Neural progenitor cell (in vitro differentiated cells): ENCODE data around the gene CLDN7. TPM values are rescaled to one million over a fixed set of nuclear protein-coding genes. Genes with fewer than 3 reads are reported as not detected.

ENCODE experiments used
- DNase-seq: peaks from one replicate; pipeline ENCODE4 v3.0.0-alpha.2; 2016; ENCODE audit warnings: low spot score
- H2AFZ ChIP-seq: fragments of 200-600 bp; sonication (generic); replicated peaks from 2 replicates; pipeline ENCODE4 v1.6.1; 2016; ENCODE audit warnings: antibody characterized with exemption
- H3F3A ChIP-seq: fragments of 200-600 bp; sonication (generic); 2 replicates; pipeline ENCODE4 v1.6.1; 2016; ENCODE audit warnings: antibody characterized with exemption, low read depth
- H3K27ac ChIP-seq: fragments of 200-600 bp; sonication (generic); 2 replicates; pipeline ENCODE4 v1.5.1; 2016; ENCODE audit warnings: mild to moderate bottlenecking
- H3K27me3 ChIP-seq: fragments of 200-600 bp; sonication (generic); 2 replicates; pipeline ENCODE4 v1.6.1; 2016; ENCODE audit warnings: mild to moderate bottlenecking, moderate library complexity
- H3K36me3 ChIP-seq: fragments of 200-600 bp; sonication (generic); 2 replicates; pipeline ENCODE4 v1.5.1; 2016
- H3K4me1 ChIP-seq: fragments of 200-600 bp; sonication (generic); 2 replicates; pipeline ENCODE4 v1.6.1; 2016; ENCODE audit warnings: mixed run types
- H3K4me2 ChIP-seq: fragments of 200-600 bp; sonication (generic); 2 replicates; pipeline ENCODE4 v1.6.1; 2016
- H3K4me3 ChIP-seq: fragments of 200-600 bp; sonication (generic); 2 replicates; pipeline ENCODE4 v1.5.1; 2016
- H3K79me2 ChIP-seq: fragments of 200-600 bp; sonication (generic); 2 replicates; pipeline ENCODE4 v1.6.1; 2016; ENCODE audit warnings: low read depth
- H3K9ac ChIP-seq: fragments of 200-600 bp; sonication (generic); 2 replicates; pipeline ENCODE4 v1.6.1; 2016
- H3K9me3 ChIP-seq: fragments of 200-600 bp; sonication (generic); 2 replicates; pipeline ENCODE4 v1.5.1; 2016; ENCODE audit warnings: low read depth
- H4K20me1 ChIP-seq: fragments of 200-600 bp; sonication (generic); 2 replicates; pipeline ENCODE4 v1.6.1; 2016; ENCODE audit warnings: low read depth
- H3K27ac Mint-ChIP-seq: 3 replicates; pipeline ENCODE4 v1.8.0; 2021; ENCODE audit warnings: mixed read lengths
- H3K27me3 Mint-ChIP-seq: 2 replicates; pipeline ENCODE4 v1.8.0; 2022; ENCODE audit warnings: low read depth, mild to moderate bottlenecking, inconsistent platforms, moderate library complexity, mixed read lengths; ENCODE audit not compliant: insufficient read depth
- H3K36me3 Mint-ChIP-seq: 3 replicates; pipeline ENCODE4 v1.8.0; 2021; ENCODE audit warnings: mixed read lengths
- H3K4me1 Mint-ChIP-seq: 3 replicates; pipeline ENCODE4 v1.8.0; 2021; ENCODE audit warnings: mixed read lengths
- H3K4me3 Mint-ChIP-seq: 3 replicates; pipeline ENCODE4 v1.8.0; 2021; ENCODE audit warnings: mild to moderate bottlenecking, moderate library complexity, mixed read lengths
- H3K9me3 Mint-ChIP-seq: 3 replicates; pipeline ENCODE4 v1.8.0; 2020; ENCODE audit warnings: mixed read lengths
- CTCF ChIP-seq: fragments of 200-600 bp; sonication (generic); IDR thresholded peaks from 2 replicates; pipeline ENCODE4 v1.5.1; 2017; ENCODE audit warnings: antibody characterized with exemption, mild to moderate bottlenecking
- EZH2 ChIP-seq: fragments of 200-600 bp; sonication (generic); IDR thresholded peaks from 2 replicates; pipeline ENCODE4 v1.6.1; 2017; ENCODE audit warnings: antibody characterized with exemption, mild to moderate bottlenecking, moderate library complexity
- EZH2phosphoT487 ChIP-seq: fragments of 200-600 bp; sonication (generic); IDR thresholded peaks from 2 replicates; pipeline ENCODE4 v1.6.1; 2017; ENCODE audit warnings: antibody characterized with exemption
- total RNA-seq: library from RNA; depleted of rRNA; stranded (reverse); fragments of >200 nt; gene quantifications from 2 replicates; pipeline ENCODE4 v1.2.3, GENCODE V29; 2015; ENCODE audit warnings: low replicate concordance

Gene CLDN7
- total RNA-seq: 0.32 and 1.3 TPM in 2 replicates

GRCh38 chr17:7262192-7262934 lies at the start of gene CLDN7:
Gene CLDN7, minus strand, starts transcription at chr17:7262478. Its CDS starts 435 bp downstream, at chr17:7262043.
- Histone ChIP-seq H3K9ac (no peak within 1 kb of the TSS), H3K27ac (no peak within 1 kb of the TSS), H4K20me1 (peaks cover 11% of the 10 kb centered on the region), H3K4me3 (peak within 1 kb of the TSS; percentile 41), H3K4me1 (peaks cover 14% of the 10 kb centered on the region), H2AFZ (peak within 1 kb of the TSS; percentile 86), H3F3A (peaks cover 32% of the 10 kb centered on the region), H3K4me2 (peak within 1 kb of the TSS; percentile 79), H3K36me3 (no peaks in the 10 kb centered on the region), H3K79me2 (no peaks in the 10 kb centered on the region), H3K27me3 (peaks cover 49% of the 10 kb centered on the region), H3K9me3 (no peaks in the 10 kb centered on the region)
- peaks cover 8% of the 10 kb centered on the region for H3K4me1 Mint-ChIP-seq
- H3K4me3 Mint-ChIP-seq: peak within 1 kb of the TSS; percentile 71
- peak; percentile 37 for DNase-seq
- H3K36me3 Mint-ChIP-seq: peaks cover 13% of the 10 kb centered on the region
- H3K27me3 Mint-ChIP-seq: peaks cover 51% of the 10 kb centered on the region
- TF ChIP-seq EZH2phosphoT487 (peak; percentile 97), CTCF (no peak), EZH2 (peak; percentile 97)
- H3K27ac Mint-ChIP-seq: no peak within 1 kb of the TSS
- H3K9me3 Mint-ChIP-seq: no peaks in the 10 kb centered on the region

GRCh38 chr17:7311110-7311705 lies 48.9 kb upstream of the CLDN7 start:
- peaks cover 65% of the 10 kb centered on the region for H4K20me1 ChIP-seq

GRCh38 chr17:7309628-7310027 lies 47.4 kb upstream of the CLDN7 start:
- Mint-ChIP-seq H3K9me3 (no peaks in the 10 kb centered on the region), H3K4me3 (peak overlapping the region; percentile 93), H3K4me1 (peaks cover 47% of the 10 kb centered on the region), H3K27me3 (peaks cover 13% of the 10 kb centered on the region), H3K36me3 (peaks cover 30% of the 10 kb centered on the region), H3K27ac (no peak overlapping the region)
- TF ChIP-seq EZH2phosphoT487: no peak
- no peak for TF ChIP-seq CTCF
- TF ChIP-seq EZH2: no peak
- H4K20me1 ChIP-seq: peaks cover 62% of the 10 kb centered on the region
- H3K9me3 ChIP-seq: no peaks in the 10 kb centered on the region
- no peak for DNase-seq
- peaks cover 80% of the 10 kb centered on the region for H3F3A ChIP-seq
- H2AFZ ChIP-seq: no peak overlapping the region
- H3K4me3 ChIP-seq: peak overlapping the region; percentile 83
- H3K9ac ChIP-seq: no peak overlapping the region
- no peaks in the 10 kb centered on the region for H3K27me3 ChIP-seq
- peaks cover 12% of the 10 kb centered on the region for H3K4me1 ChIP-seq
- H3K79me2 ChIP-seq: peaks cover 60% of the 10 kb centered on the region
- peak overlapping the region; percentile 93 for H3K4me2 ChIP-seq
- H3K36me3 ChIP-seq: peaks cover 4% of the 10 kb centered on the region
- no peak overlapping the region for H3K27ac ChIP-seq

More at GRCh38 chr17:7311110-7311705, 48.9 kb upstream of the CLDN7 start:
- Histone ChIP-seq H3K4me2 (no peak overlapping the region), H3K79me2 (peaks cover 63% of the 10 kb centered on the region), H3K9me3 (no peaks in the 10 kb centered on the region), H3K4me3 (no peak overlapping the region), H3F3A (peaks cover 83% of the 10 kb centered on the region), H3K27me3 (no peaks in the 10 kb centered on the region), H3K4me1 (peaks cover 12% of the 10 kb centered on the region), H3K9ac (no peak overlapping the region), H3K36me3 (peaks cover 4% of the 10 kb centered on the region), H3K27ac (no peak overlapping the region), H2AFZ (no peak overlapping the region)
- Mint-ChIP-seq H3K27me3 (peaks cover 13% of the 10 kb centered on the region), H3K4me1 (peaks cover 47% of the 10 kb centered on the region), H3K36me3 (peaks cover 30% of the 10 kb centered on the region), H3K4me3 (peak overlapping the region; percentile 78), H3K27ac (no peak overlapping the region), H3K9me3 (no peaks in the 10 kb centered on the region)
- TF ChIP-seq EZH2phosphoT487 (no peak), CTCF (no peak), EZH2 (no peak)
- no peak for DNase-seq
